HS-5 (cell line): ENCODE data around the gene EPHA2.

Experiments used
- DNase-seq: peaks from one replicate; pipeline ENCODE4 v3.0.0-alpha.2; 2012; ENCODE audit warnings: low read depth

The EPHA2 gene

DNA sequence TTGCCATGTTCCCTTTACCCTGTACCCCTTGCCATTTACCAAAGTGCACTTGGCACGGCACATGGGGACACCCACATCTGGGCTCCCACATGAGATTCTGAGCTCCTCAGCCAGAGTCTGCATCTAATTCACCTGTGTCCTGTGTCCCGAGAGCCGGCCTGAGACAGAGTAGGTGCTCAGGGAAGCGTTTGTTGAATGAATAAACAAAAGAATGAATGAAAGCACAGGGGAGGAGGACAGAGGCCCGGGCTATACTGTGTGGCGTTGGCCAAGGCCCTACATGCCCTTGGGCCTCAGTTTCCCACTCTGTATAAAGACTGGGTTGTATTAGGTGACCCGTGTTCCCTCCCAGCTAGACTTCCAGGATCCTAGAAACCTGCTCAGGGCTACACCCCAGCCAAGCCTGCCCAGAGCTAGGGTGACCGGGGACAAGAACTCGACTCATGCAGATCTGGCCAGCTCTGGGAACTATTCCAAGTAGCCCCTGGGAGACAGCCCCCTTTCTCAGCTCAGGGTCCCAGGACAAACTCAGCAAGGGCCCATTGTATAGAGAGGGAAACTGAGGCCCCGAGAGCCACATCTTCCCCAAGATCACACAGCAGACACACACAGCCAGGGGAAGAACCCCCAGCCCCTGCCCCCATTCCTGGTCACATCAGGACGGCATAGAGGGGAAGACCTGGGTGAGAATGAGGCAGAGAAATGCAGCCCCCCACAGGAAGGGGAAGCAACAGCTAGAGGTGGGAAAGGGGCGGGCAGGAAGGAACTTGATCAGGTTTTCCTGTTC lies 6.0 kb downstream of the EPHA2 start:
- no peak for DNase-seq

DNA sequence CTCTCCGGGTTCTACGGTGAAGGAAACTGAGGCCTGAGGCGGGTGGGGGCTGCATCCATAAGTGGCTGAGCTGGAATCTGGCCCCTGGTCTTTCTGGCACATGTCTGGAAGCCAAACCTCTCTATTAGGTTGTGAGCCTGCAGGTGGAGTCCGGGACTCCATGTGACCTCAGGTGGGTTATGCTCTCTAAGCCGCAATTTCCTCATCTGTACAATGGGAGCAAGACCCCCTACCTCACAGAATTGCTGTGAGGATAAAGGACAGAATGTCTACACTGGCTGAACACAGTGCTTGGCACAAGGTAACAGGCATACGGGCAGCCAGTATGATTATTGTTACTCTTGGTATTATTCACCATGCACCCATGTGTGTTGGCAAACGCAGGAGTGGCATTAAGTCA lies 6.7 kb downstream of the EPHA2 start:
- DNase-seq, result no peak

DNA sequence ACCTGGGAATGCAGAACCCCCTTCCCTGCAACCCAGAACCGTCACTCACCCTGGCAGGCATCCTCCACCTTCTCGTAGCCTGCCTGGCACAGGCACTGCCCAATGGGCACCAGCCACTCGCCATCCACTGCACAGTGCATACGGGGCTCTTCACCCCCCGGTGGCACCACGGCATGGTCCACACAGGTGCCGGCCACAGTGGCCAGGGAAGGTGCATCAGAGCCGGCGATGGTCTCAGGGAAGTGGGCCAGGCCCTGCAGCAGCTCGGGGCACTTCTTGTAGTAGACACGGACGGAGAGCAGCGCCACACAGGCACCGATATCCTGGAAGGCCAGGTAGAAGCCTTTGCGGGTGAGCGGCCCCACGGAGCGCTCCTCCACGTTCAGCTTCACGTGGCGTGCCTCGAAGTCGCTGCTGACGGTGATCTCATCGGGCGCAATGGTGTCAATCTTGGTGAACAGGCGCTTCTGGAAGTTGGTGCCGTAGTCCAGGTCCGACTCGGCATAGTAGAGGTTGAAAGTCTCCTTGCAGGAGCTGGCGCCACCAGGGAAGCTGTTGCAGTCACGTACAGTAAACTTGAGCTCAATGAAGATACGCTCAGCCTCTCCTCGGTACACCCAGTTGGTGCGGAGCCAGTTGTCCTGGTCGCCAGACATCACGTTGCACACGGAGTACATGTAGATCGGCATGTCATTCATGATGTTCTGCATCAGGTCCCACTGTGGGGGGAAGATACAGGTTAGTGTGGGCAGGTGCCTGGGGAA lies 7.4 kb downstream of the EPHA2 start:
- no peak for DNase-seq

DNA sequence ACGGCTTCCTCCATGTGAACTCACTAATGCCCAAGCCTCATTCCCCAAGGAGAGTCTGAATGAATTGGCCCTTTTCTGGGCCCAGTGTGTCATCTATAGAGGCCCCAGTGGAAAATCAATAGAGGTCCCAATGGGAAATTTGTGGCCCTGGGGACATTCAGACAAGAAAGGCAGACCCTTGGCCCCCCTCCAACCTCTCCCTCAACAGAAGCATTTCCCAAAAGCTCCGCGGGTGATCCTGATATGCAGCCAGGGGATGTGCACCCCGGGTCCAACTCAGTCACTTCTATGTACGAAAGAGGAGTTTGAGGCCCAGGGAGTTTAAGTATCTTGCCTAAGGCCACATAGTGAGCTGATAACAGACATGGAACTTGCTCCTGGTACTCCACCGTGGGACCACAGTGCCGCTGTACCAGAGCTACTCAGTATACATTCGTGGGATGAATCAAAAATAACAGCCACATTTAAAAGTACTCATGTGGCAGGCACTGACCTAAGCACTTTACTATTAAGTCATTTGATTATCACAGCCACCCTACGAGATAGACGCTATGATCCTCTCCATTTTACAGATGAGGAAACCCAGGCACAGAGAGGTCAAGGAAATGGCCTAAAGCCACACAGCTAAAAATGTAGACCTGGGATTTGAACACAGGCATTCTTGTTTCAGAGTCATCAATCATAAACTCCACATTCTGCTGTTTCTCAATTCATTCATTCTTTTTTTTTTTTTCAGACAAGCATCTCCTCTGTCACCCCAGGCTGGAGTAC lies 8.5 kb downstream of the EPHA2 start:
- no peak for DNase-seq

DNA sequence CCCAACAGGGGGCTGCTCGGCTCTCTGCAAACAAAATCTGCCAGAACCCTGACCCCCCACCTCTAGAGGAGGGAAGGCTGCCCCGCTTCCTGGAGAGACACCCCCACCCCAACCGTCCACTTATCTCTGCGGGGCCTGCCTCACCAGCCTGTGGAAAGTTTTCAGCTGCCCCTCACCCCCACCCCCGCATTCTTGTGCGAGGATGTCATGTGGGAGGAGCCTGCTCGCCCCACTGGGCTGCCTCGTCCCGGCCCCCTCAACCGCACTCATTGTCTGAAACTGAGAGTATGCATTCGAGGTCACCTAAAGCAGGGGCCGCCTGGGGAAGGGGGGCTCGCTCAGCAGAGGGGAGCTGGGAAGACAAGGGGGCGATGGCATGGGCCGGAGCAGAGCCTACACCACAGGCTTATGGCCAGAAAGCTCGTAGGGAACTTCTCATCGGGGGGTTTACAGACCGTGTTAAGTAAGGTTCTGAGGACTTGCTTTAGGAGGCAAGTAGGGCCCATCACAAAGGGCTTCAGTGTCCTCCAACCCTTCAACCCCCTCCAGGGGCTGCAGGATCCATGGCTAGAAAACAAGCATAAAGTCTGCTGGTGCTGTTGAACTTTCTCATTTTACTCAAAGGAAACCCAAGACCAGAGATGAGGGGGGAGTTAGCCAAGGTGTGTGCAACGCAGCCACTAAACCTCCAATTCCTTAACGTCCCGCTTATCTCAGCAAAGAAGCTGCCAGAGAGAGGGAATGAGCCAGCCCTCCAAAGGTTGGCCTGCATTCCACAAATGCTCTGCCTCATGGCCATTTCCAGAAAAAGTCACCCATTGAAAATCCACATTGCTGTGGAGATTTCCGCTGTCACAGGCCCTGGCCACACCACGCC lies 9.4 kb downstream of the EPHA2 start:
- DNase-seq, result peak; percentile 79

DNA sequence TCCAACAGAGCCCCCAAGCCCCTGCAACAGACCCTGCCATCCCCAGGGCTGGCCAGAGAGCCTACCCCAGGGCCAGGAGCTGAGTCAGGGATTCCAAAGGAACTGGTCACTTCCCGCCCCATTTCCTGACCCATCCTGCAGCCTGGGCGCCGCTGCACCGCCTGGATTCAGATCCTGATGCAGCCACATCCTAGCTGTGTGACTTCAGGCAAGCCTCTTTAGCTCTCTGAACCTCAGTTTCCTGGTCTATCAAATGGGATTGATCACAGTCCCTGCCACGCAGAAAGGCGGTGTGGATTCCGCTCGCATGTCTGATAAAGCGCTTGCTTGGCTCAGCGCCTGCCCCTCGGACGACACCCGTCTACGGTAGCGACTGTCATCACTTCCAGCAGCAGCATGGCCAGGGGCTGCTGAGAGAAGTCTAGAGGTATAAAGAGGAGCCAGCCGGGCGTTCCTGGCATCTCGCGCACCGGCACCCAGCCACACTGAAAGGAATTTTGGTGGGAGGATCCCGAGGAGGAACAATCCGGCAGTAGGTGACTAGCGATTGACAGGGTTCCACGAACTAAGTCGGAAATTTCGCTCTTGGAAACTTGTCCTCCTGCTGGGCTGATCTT lies 10.1 kb downstream of the EPHA2 start:
- peak; percentile 92 for DNase-seq

DNA sequence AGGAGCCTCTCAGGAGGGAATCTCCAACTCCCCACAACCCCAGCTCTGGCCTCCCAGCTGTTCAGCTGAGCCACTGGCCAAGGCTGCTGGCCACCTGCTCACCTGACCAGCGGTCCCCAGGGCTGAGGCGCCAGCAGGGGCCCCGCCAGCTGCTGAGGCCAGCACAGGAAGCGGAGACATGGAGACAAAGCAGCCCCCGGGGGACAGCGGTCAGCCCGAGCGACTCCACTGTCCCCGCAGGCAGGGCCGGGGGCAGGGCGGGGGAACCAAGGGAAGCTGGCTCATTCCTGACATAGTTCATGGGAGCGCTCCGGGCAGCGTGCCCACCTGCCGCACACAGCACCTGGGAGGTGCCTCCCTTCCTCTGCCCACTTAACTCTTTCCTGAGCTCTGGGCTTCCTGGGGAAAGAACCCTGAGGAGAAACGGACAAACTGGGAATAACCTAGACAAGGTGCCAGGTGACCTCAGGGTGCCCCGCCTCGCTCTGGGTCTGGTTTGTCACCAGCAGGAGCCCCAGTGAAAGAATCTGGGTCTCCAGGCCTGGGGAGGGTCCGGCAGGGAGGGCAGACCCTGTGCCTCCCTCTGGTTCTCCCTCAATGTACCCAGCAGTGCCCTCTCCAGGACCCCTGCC lies 10.7 kb downstream of the EPHA2 start:
- DNase-seq, result peak; percentile 85

DNA sequence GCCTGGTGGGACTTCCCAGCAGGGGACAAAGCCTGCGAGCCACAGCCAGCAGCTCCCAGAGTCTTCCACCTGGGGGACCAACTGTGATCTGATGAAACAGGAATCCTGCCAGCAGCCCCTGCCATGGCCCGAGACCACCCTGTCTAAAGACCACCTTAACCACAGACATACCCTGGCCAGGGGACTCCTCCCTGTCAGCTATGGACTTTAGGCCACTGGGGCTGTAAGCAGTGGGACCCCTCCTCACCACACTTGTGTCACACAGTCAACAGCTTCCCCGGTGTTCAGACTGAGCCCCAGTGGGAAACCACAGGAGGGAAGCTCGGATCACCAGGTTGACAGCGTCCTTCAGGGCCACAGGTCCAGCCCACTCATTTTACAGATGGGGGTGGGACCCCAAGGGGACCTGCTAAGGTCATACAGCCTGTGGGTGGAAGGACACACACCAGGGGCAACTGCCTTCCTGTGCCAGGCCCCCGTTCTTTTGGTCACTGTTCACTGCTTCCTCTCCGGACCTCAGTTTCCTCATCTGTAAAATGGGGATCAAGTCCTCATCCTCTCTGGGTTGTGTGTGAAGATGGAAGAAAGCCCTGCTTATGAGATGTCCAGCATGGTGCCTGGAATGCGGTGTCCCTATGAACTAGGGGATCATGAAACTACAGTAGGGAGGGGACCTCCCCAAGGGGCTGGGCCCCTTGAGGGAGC lies 11.4 kb downstream of the EPHA2 start:
- DNase-seq, result no peak

DNA sequence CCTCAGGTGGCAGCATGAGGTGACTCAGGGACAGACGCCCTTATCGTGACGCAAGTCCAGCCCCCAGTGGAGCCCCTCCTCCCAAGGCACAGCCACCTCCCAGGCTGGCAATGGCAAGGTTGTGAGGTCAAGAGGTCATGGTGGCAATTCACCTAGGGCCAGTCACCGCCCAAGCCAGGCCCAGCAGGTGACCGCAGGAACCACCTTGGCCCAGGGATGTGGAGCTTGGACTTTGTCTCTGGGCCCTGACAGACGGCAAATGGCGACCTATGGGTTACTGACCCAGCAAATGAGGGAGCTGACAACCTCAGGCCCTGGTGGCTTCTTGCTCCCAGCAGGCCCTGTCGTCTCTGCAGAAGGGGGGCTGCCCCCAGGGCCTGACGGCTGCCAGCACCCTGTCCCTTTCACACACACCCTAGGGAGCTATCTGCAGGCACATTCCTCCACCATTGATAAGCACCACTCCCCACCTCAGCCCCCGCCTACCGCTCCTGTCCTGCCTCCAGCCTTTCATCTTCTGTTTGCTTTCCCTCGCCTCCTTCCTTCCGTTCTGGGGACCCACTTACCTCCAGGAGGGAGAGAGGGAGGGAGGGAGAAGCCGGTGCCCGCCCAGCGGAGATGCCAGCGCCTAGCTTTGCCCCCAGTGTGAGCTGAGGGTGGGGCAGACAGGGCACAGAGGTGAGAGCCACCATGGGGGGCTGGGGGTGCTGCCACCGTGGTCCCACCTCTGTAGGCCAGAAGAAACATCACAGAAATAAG lies 12.1 kb downstream of the EPHA2 start:
- DNase-seq, result no peak

DNA sequence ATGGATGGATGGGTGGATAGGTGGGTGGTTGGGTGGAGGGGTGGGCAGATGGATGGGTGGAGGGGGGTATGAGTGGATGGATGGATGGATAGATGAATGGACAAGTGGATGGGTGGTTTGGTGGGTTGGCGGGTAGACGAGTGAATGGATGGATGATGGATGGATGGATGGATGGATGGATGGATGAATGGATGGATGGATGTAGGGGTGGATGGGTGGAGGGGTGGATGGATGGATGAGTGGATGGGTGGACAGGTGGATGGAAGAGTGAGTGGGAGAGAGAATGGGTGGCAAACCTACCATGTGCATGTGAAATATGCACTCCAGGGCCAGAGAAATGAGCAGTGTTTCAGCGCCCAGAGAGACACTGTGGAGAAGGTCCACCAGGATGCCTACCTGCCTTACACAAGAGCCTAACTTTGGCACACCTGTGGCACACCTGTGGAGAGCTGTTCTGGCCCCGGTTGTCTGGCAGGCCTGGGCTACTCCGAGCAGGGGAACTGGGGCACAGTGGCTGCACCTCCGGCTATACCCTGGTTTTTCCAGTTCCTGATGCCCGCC lies 12.8 kb downstream of the EPHA2 start:
- no peak for DNase-seq

DNA sequence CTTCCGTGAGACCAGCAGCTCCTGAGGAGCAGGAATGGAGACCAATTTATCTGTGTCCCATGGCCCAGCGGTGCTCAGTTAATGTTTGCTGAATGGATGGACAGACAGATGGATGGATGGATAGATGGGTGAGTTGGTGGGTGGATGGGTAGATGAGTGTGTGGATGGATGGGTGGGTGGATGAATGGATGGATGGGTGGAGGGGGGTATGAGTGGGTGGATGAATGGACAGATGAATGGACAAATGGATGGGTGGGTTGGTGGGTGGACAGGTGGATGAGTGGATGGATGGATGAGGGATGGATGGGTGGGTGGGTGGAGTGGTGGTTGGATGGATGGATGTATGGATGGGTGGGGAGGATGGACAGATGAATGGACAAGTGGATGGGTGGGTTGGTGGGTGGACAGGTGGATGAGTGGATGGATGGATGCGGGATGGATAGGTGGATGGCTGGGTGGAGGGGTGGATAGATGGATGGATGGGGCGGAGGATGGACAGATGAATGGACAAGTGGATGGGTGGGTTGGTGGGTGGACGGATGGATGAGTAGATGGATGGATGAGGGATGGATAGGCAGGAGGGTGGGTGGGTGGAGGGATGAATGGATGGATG lies 13.4 kb downstream of the EPHA2 start:
- no peak for DNase-seq

DNA sequence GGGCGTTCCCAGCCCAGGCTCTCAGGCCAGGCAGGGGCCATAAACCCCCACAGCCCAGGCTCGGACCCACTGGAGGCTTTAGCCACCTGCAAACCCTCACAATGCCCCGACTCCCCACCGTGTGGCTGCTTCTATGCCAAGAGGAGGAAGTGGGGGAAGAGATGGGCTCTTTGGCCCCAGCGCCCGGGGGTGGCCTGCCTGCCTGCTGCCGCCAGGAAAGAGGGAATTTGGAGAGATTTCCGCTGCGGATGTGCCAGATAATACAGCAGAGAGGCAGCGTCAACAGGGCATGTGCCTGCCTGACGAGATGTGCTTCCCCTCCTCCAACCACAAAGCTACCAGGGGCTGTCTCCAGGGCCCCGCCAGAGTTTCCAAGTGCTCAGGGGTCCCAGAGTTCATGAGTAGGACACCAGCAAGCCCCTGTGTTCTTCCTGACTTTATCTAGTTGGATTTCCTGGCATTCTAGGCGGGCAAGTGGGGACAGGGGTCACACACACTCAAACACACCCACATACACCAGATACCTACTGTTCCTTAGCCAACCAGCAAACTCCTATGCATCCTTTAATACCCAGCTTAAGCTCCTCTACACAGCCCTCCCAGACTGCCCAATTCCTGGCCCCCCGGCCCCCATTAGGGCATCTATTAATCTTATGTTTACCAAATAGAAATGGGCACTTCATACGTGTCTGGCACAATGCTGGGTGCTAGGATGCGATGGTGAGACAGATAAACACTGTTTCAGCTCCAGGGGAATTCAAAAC lies 14.1 kb downstream of the EPHA2 start:
- DNase-seq, result no peak

DNA sequence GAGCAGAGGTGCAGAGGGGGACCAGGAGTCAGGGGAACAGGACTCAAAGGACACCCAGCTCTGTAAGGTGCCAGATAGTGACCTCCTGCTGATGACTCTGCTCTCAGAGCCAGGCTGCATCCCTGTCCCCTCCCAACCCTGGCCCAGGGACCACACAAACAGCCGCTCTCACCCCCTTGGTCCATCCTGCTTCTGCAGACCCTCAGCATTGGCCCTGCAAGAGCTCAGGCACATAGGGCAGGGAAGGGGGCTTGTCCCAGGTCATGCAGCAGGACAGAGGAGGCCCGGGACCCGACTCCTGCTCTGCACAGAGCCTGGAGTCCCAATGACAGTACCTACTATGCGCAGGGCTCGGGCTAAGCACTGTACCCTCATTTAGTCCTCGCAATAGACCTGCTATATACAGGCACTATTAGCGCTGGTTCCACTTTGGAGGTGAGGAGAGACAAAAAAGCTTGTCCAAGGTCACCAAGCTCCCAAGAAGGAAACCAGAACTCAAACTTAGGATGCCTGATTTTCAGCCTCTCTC lies 15.7 kb downstream of the EPHA2 start:
- DNase-seq, result no peak

DNA sequence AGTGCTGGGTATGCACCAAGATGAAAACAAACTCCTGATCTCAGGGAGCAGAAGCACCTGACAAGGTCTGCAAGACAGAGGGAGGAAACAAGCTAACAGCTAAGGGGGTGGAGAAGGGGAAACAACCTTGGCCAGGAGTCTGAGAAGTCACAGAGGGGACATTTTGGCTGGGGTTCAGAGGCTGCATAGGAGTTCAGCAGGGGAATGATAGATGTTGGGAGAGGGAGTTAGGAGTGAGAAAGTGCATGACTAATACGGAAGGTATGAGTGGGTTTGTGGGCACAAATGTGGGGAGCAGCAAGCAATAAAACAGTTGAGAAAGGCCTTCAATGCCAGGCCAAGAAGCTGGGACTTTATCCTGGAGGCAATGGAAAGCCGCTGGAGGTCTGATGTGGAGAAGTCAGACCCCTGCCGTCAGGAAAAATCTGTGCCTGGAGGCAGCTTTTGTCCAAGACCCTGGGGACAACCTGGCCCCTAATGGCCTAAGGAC lies 16.4 kb downstream of the EPHA2 start:
- peak; percentile 82 for DNase-seq

DNA sequence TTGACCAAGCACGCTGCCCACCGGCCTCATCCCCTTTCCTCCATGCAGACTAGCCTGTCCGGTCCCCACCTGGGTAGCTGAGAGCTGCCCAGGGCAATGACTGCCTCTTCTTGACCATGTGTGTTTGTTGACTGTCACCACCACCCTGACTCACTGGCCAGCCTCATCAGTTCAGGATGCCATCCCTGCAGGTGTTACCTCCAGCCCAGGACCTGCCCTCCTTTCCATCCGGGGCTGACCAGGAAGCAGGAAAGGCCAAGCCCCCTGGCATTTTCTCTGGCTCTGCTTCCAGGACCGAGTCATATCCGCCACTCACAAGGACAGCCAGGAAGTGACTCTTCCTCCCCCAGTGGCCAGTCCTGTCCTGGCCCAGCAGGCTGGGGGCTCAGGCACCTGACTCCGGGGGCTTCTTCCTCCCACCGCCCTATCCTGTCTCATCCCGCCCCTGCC lies 17.1 kb downstream of the EPHA2 start:
- no peak for DNase-seq

DNA sequence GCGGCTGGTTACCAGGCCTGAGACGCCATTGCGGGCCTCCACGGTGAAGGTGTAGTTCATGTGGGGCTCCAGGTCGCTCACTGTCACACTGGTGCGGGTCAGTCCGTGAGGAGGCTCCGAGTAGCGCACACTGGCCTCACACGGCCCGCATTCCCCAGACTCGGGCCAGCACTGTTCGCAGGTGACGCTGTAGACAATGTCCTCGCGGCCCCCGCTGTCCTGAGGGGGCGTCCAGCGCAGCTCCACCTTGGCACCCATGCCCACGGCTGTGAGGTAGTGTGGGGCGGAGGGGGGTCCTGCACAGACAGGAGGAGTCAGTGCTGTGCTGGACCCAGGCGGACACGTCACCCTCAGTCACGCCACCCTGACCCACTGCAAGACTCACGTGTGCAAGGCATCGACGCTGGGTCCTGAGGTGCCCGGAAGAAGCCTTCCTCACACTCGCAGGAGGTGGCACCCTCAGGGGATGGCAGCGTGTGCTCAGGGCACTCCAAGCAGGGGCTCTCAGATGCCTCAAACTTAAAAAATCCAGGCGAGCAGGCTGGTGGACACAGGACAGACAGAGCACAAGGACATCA lies 17.9 kb downstream of the EPHA2 start:
- DNase-seq, result no peak

DNA sequence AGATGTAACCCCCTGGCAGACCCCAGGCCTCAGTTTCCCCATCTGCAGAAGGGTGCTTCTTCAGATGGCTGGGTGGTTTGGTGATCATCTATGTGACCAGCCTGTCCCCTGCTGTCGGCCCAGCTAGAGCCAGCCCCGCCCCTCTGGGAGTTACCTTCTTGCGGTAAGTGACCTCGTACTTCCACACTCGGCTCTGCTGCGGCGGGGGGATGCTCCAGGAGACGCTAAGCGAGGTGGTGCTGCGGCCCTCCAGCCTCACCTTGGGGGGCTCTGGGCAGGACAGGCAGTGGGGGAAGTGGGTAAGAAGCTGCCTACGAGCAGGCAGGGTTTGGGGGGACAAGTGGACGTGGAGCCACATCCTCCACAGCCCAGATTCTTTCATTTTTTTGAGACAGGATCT lies 20.4 kb downstream of the EPHA2 start:
- DNase-seq, result no peak
